CMK (cell line): ENCODE results near the gene GABRR1.

Experiments used
- DNase-seq: peaks from one replicate; pipeline ENCODE4 v3.0.0-alpha.2; 2010; ENCODE audit warnings: low read depth

The GABRR1 gene

GRCh38 chr6:89215391-89215790 lies 1.8 kb downstream of the GABRR1 start:
- no peak for DNase-seq

- DNase-seq, result no peak
Observed at GRCh38 chr6:89214197-89214596, 3.0 kb downstream of the GABRR1 start.

- no peak for DNase-seq
Observed at GRCh38 chr6:89212472-89212871, 4.7 kb downstream of the GABRR1 start.

GRCh38 chr6:89209457-89209856 lies 7.7 kb downstream of the GABRR1 start:
- DNase-seq, result no peak

GRCh38 chr6:89208551-89208950 lies 8.6 kb downstream of the GABRR1 start:
- DNase-seq, result no peak

- DNase-seq, result no peak
Observed at GRCh38 chr6:89205819-89206218, 11.3 kb downstream of the GABRR1 start.

- no peak for DNase-seq
Observed at GRCh38 chr6:89204096-89204495, 13.1 kb downstream of the GABRR1 start.

- no peak for DNase-seq
Observed at GRCh38 chr6:89200706-89201215, 16.4 kb downstream of the GABRR1 start.

- no peak for DNase-seq
Observed at GRCh38 chr6:89199579-89199978, 17.6 kb downstream of the GABRR1 start.

GRCh38 chr6:89198235-89198634 lies 18.9 kb downstream of the GABRR1 start:
- DNase-seq, result no peak

- DNase-seq, result no peak
Observed at GRCh38 chr6:89197141-89197540, 20.0 kb downstream of the GABRR1 start.

GRCh38 chr6:89194559-89194958 lies 22.6 kb downstream of the GABRR1 start:
- DNase-seq, result no peak

- DNase-seq, result no peak
Observed at GRCh38 chr6:89190741-89191140, 26.4 kb downstream of the GABRR1 start.

GRCh38 chr6:89187504-89187903 lies 29.7 kb downstream of the GABRR1 start:
- no peak for DNase-seq

GRCh38 chr6:89186762-89187161 lies 30.4 kb downstream of the GABRR1 start:
- DNase-seq, result no peak

- no peak for DNase-seq
Observed at GRCh38 chr6:89184344-89184743, 32.8 kb downstream of the GABRR1 start.

GRCh38 chr6:89183294-89183693 lies 33.9 kb downstream of the GABRR1 start:
- no peak for DNase-seq

GRCh38 chr6:89180971-89181370 lies 36.2 kb downstream of the GABRR1 start:
- DNase-seq, result no peak

GRCh38 chr6:89180112-89180511 lies 37.0 kb downstream of the GABRR1 start:
- DNase-seq, result no peak

GRCh38 chr6:89173634-89174033 lies 43.5 kb downstream of the GABRR1 start:
- DNase-seq, result no peak

- DNase-seq, result no peak
Observed at GRCh38 chr6:89172131-89172530, 45.0 kb downstream of the GABRR1 start.

GRCh38 chr6:89162047-89162371 lies 55.1 kb downstream of the GABRR1 start:
- DNase-seq, result no peak

GRCh38 chr6:89161326-89162046 lies 55.7 kb downstream of the GABRR1 start:
- no peak for DNase-seq

GRCh38 chr6:89160331-89161092 lies 56.6 kb downstream of the GABRR1 start:
- no peak for DNase-seq
